Activated CD4-positive, alpha-beta T cell treated with anti-CD3 and anti-CD28 coated beads for 36 hours (primary cell): Measurements from ENCODE around the gene VPS41. TPM values are rescaled to one million over a fixed set of nuclear protein-coding genes. Genes with fewer than 3 reads are reported as not detected.

Source experiments
- ATAC-seq: fragments of 200-7000 bp; cut with Tn5 transposase; one replicate; pipeline ENCODE4 v1.10.0; 2021; ENCODE audit warnings: mild to moderate bottlenecking, moderate library complexity
- CTCF ChIA-PET: fragments of 350-600 bp; sonication (Branson Sonifier 250); formaldehyde crosslinking; loops from one replicate; lab custom pipeline; 2021; ENCODE audit warnings: antibody characterized with exemption; lab: Charles Lee
- POLR2A ChIA-PET: fragments of 350-600 bp; sonication (Branson Sonifier 250); formaldehyde crosslinking; loops from one replicate; lab custom pipeline; 2021; ENCODE audit warnings: antibody characterized with exemption, inconsistent platforms; lab: Charles Lee
- DNase-seq: peaks from one replicate; pipeline ENCODE4 v3.0.0-alpha.2; 2020
- H3K27ac Mint-ChIP-seq: one replicate; pipeline ENCODE4 v1.8.0; 2021; ENCODE audit warnings: mixed read lengths
- H3K27me3 Mint-ChIP-seq: one replicate; pipeline ENCODE4 v1.8.0; 2021; ENCODE audit warnings: mixed read lengths
- H3K36me3 Mint-ChIP-seq: one replicate; pipeline ENCODE4 v1.8.0; 2021; ENCODE audit warnings: low read depth, mixed read lengths
- H3K4me1 Mint-ChIP-seq: one replicate; pipeline ENCODE4 v1.8.0; 2021; ENCODE audit warnings: mixed read lengths
- H3K4me3 Mint-ChIP-seq: one replicate; pipeline ENCODE4 v1.8.0; 2021; ENCODE audit warnings: mild to moderate bottlenecking, moderate library complexity, mixed read lengths
- H3K9me3 Mint-ChIP-seq: one replicate; pipeline ENCODE4 v1.8.0; 2021; ENCODE audit warnings: low read depth, mixed read lengths
- intact Hi-C, 2 experiments: fragments of 100-400 bp; cut with DNase I in 1 of 2; cut with micrococcal nuclease in 1 of 2; formaldehyde crosslinking; loops; one replicate each; pipeline versions ENCODE4 v1.14.2 to v1.15.1; 2022 to 2024; cut with DNase I, micrococcal nuclease
- total RNA-seq, 2 experiments: library from RNA; stranded (reverse); gene quantifications; one replicate each; pipeline ENCODE4 v1.2.3, GENCODE V29; 2021

VPS41 gene
- total RNA-seq, 2 experiments from 2014 or later: 48.6 to 59.3 TPM

GRCh38 chr7:38685851-38686250 lies 223.1 kb downstream of the VPS41 start:
- intact Hi-C loops: no loop called here
- no peak for DNase-seq

GRCh38 chr7:38682606-38683005 lies 226.4 kb downstream of the VPS41 start:
- intact Hi-C loops: no loop called here

More at GRCh38 chr7:38685851-38686250, 223.1 kb downstream of the VPS41 start:
- no peaks in the 10 kb centered on the region for H3K36me3 Mint-ChIP-seq
- no peak overlapping the region for H3K27ac Mint-ChIP-seq
- peaks cover 3% of the 10 kb centered on the region for H3K27me3 Mint-ChIP-seq
- peaks cover 5% of the 10 kb centered on the region for H3K9me3 Mint-ChIP-seq
- no peak for ATAC-seq
- H3K4me3 Mint-ChIP-seq: no peak overlapping the region
- no peaks in the 10 kb centered on the region for H3K4me1 Mint-ChIP-seq
- POLR2A ChIA-PET: no interaction called here
- CTCF ChIA-PET: no interaction called here

GRCh38 chr7:38681882-38682281 lies 227.1 kb downstream of the VPS41 start:
- Mint-ChIP-seq H3K27me3 (peaks cover 1% of the 10 kb centered on the region), H3K4me3 (no peak overlapping the region), H3K9me3 (no peaks in the 10 kb centered on the region), H3K4me1 (no peaks in the 10 kb centered on the region), H3K36me3 (no peaks in the 10 kb centered on the region), H3K27ac (no peak overlapping the region)
- no peak for ATAC-seq
- ChIA-PET POLR2A (no interaction called here), CTCF (no interaction called here)
- DNase-seq: no peak
- intact Hi-C loops: no loop called here

More at GRCh38 chr7:38682606-38683005, 226.4 kb downstream of the VPS41 start:
- Mint-ChIP-seq H3K4me3 (no peak overlapping the region), H3K4me1 (no peaks in the 10 kb centered on the region), H3K27ac (no peak overlapping the region), H3K27me3 (peaks cover 1% of the 10 kb centered on the region), H3K36me3 (no peaks in the 10 kb centered on the region), H3K9me3 (no peaks in the 10 kb centered on the region)
- ATAC-seq: no peak
- DNase-seq: no peak
- ChIA-PET CTCF (no interaction called here), POLR2A (no interaction called here)

- no peak for DNase-seq
- CTCF ChIA-PET: interaction anchor here (0.6 to 1.1 kb wide), 2 partner anchors 9 to 307 kb away, joined by 3 to 4 read pairs; no protein-coding TSS in a partner anchor
- H3K9me3 Mint-ChIP-seq: no peaks in the 10 kb centered on the region
- H3K27me3 Mint-ChIP-seq: peaks cover 1% of the 10 kb centered on the region
- no peak for ATAC-seq
- H3K4me1 Mint-ChIP-seq: no peaks in the 10 kb centered on the region
- H3K4me3 Mint-ChIP-seq: no peak overlapping the region
- no peaks in the 10 kb centered on the region for H3K36me3 Mint-ChIP-seq
- POLR2A ChIA-PET: no interaction called here
- intact Hi-C loops: no loop called here
- H3K27ac Mint-ChIP-seq: no peak overlapping the region
Measured at GRCh38 chr7:38679419-38679818, 229.6 kb downstream of the VPS41 start.

- ChIA-PET POLR2A (no interaction called here), CTCF (interaction anchor here (0.6 to 1.1 kb wide), 2 partner anchors 9 to 308 kb away, joined by 3 to 4 read pairs; no protein-coding TSS in a partner anchor)
- H3K27me3 Mint-ChIP-seq: peaks cover 1% of the 10 kb centered on the region
- H3K9me3 Mint-ChIP-seq: no peaks in the 10 kb centered on the region
- H3K4me3 Mint-ChIP-seq: no peak overlapping the region
- no peak overlapping the region for H3K27ac Mint-ChIP-seq
- intact Hi-C loops: no loop called here
- no peaks in the 10 kb centered on the region for H3K36me3 Mint-ChIP-seq
- DNase-seq (no peak), ATAC-seq (no peak)
- no peaks in the 10 kb centered on the region for H3K4me1 Mint-ChIP-seq
Measured at GRCh38 chr7:38678698-38679054, 230.3 kb downstream of the VPS41 start.

GRCh38 chr7:38677981-38678697 lies 230.9 kb downstream of the VPS41 start:
- intact Hi-C loops: no loop called here
- no peak for DNase-seq
- ChIA-PET CTCF (interaction anchor here (1.0 to 1.1 kb wide), 2 partner anchors 8 to 17 kb away, joined by 4 read pairs; no protein-coding TSS in a partner anchor), POLR2A (no interaction called here)
- no peaks in the 10 kb centered on the region for H3K36me3 Mint-ChIP-seq
- peaks cover 1% of the 10 kb centered on the region for H3K27me3 Mint-ChIP-seq
- no peak overlapping the region for H3K27ac Mint-ChIP-seq
- no peaks in the 10 kb centered on the region for H3K4me1 Mint-ChIP-seq
- no peak for ATAC-seq
- H3K9me3 Mint-ChIP-seq: no peaks in the 10 kb centered on the region
- no peak overlapping the region for H3K4me3 Mint-ChIP-seq

GRCh38 chr7:38675494-38676106 lies 233.4 kb downstream of the VPS41 start:
- Mint-ChIP-seq H3K9me3 (no peaks in the 10 kb centered on the region), H3K36me3 (no peaks in the 10 kb centered on the region), H3K27me3 (peaks cover 1% of the 10 kb centered on the region), H3K4me3 (no peak overlapping the region), H3K27ac (no peak overlapping the region), H3K4me1 (no peaks in the 10 kb centered on the region)
- intact Hi-C loops: no loop called here
- ChIA-PET POLR2A (no interaction called here), CTCF (interaction anchor here (0.6 kb wide), 1 partner anchor 93 kb away, joined by 4 read pairs; no protein-coding TSS in a partner anchor)
- ATAC-seq (no peak), DNase-seq (no peak)

- ChIA-PET CTCF (no interaction called here), POLR2A (no interaction called here)
- H3K27ac Mint-ChIP-seq: no peak overlapping the region
Measured at GRCh38 chr7:38674513-38674912, 234.5 kb downstream of the VPS41 start.

GRCh38 chr7:38673795-38674194 lies 235.2 kb downstream of the VPS41 start:
- DNase-seq: no peak
- intact Hi-C loops: no loop called here
- Mint-ChIP-seq H3K36me3 (no peaks in the 10 kb centered on the region), H3K27ac (no peak overlapping the region), H3K9me3 (no peaks in the 10 kb centered on the region), H3K4me3 (no peak overlapping the region), H3K4me1 (no peaks in the 10 kb centered on the region), H3K27me3 (peaks cover 2% of the 10 kb centered on the region)
- no peak for ATAC-seq
- ChIA-PET POLR2A (no interaction called here), CTCF (no interaction called here)

More at GRCh38 chr7:38674513-38674912, 234.5 kb downstream of the VPS41 start:
- Mint-ChIP-seq H3K36me3 (no peaks in the 10 kb centered on the region), H3K4me3 (no peak overlapping the region), H3K27me3 (no peaks in the 10 kb centered on the region), H3K4me1 (no peaks in the 10 kb centered on the region), H3K9me3 (no peaks in the 10 kb centered on the region)
- ATAC-seq (no peak), DNase-seq (no peak)
- intact Hi-C loops: no loop called here

Other genes with a start within 250 kb of the VPS41 start
- not detected for gene POU6F2, start 68.7 kb upstream of the VPS41 start, total RNA-seq